GM21619 (cell line): ENCODE measurements around the gene CTDSPL.

Experiments used
- ATAC-seq: cut with Tn5 transposase; IDR thresholded peaks from one replicate; pipeline ENCODE4 v1.9.1; 2021; ENCODE audit not compliant: unreplicated experiment

Gene CTDSPL

GRCh38 chr3:37940242-37940908 is 78.7 kb downstream of the CTDSPL start:
- no peak for ATAC-seq

GRCh38 chr3:37941608-37942508 is 80.2 kb downstream of the CTDSPL start:
- ATAC-seq, result no peak

- ATAC-seq, result no peak
Observed at GRCh38 chr3:37942646-37943045, 81.0 kb downstream of the CTDSPL start.

GRCh38 chr3:37943126-37943525 is 81.4 kb downstream of the CTDSPL start:
- no peak for ATAC-seq

- no peak for ATAC-seq
Observed at GRCh38 chr3:37943631-37944314, 82.1 kb downstream of the CTDSPL start.

GRCh38 chr3:37944391-37944842 is 82.7 kb downstream of the CTDSPL start:
- no peak for ATAC-seq

- ATAC-seq, result no peak
Observed at GRCh38 chr3:37945156-37945806, 83.6 kb downstream of the CTDSPL start.

GRCh38 chr3:37945807-37946530 is 84.3 kb downstream of the CTDSPL start:
- no peak for ATAC-seq

- ATAC-seq, result no peak
Observed at GRCh38 chr3:37946531-37946889, 84.8 kb downstream of the CTDSPL start.

GRCh38 chr3:37949866-37950265 is 88.2 kb downstream of the CTDSPL start:
- no peak for ATAC-seq

GRCh38 chr3:37952564-37952963 is 90.9 kb downstream of the CTDSPL start:
- no peak for ATAC-seq

- ATAC-seq, result no peak
Observed at GRCh38 chr3:37953226-37953625, 91.5 kb downstream of the CTDSPL start.

GRCh38 chr3:37953707-37954394 is 92.2 kb downstream of the CTDSPL start:
- no peak for ATAC-seq

GRCh38 chr3:37954881-37955280 is 93.2 kb downstream of the CTDSPL start:
- ATAC-seq, result no peak

- ATAC-seq, result no peak
Observed at GRCh38 chr3:37955918-37956707, 94.4 kb downstream of the CTDSPL start.

GRCh38 chr3:37956723-37957538 is 95.3 kb downstream of the CTDSPL start:
- no peak for ATAC-seq

- ATAC-seq, result no peak
Observed at GRCh38 chr3:37957539-37957936, 95.9 kb downstream of the CTDSPL start.
